Skeletal muscle cell (primary cell): ENCODE data around the gene C5orf22.
A peak's percentile ranks its signal among the peaks of the same experiment; 100 is the strongest.
"Not testable (repeated sequence)": the region's sequence is repeated elsewhere in the genome, so short reads cannot be mapped to it uniquely, and the experiment has no call there.

Experiments
- DNase-seq: peaks from one replicate; pipeline ENCODE4 v3.0.0-alpha.2; 2010; ENCODE audit warnings: low read depth
- H3K4me3 ChIP-seq: 2 replicates; pipeline ENCODE4 v1.5.1; 2011; ENCODE audit warnings: low read depth, mild to moderate bottlenecking, control low read depth, low read length, moderate library complexity

The C5orf22 gene

DNA sequence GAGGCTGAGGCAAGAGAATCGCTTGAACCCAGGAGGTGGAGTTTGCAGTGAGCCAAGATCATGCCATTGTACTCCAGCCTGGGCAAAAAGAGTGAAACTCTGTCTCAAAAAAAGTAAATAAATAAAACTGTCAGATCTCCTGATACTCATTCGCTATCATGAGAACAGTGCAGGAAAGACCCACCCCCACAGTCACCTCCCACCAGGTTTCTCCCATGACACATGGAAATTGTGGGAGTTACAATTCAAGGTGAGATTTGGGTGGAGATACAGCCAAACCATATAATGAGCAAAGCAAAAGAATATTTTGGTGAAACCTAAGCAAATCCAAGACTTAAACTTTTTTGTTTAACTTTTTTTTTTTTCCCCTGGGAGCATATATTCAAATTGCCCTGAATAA lies 17.0 kb downstream of the C5orf22 start:
- H3K4me3 ChIP-seq, DNase-seq: not testable (repeated sequence)

- H3K4me3 ChIP-seq, result no peak overlapping the region
- DNase-seq, result no peak
Observed at GRCh38 chr5:31551878-31552277, 19.8 kb downstream of the C5orf22 start.

DNA sequence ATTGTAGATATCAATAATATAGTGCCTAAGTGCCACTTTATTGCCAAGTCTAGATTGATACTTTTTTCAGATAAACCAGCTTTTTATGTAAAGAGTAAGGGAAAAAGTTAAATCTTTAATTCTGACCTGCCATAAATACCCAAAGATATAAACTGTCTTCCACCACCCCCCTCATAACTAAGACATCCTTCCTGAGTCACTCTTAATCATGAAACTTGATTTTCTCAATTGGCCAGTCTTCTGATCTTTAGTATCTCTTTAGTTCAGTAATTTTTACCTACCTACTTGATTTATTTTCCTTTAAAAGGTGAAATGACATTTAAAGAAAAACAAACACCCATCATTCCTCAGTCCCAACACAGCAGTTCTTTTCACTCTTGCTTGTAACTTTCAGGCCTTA lies 21.8 kb downstream of the C5orf22 start:
- H3K4me3 ChIP-seq, result no peak overlapping the region
- no peak for DNase-seq

DNA sequence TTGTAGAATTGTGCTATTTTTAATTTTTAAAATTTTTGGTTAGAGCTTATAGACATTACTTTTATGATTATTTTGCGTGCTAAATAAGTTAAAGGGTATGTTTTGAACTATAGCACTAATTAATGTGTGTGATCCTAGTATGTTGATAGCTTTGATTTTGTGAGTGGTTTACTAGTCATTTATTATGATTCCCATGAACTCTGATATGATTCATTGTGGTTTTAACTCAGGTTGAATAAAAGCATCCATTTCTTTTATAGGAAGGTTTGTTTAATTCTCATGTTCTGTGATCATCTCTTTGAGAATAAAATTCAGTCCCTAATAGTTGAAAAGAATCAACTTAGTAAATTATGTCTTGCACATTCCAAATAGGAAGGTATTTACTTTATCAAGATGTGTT lies 22.5 kb downstream of the C5orf22 start:
- DNase-seq, result no peak
- no peak overlapping the region for H3K4me3 ChIP-seq

GRCh38 chr5:31556461-31556860 lies 24.4 kb downstream of the C5orf22 start:
- no peak overlapping the region for H3K4me3 ChIP-seq
- no peak for DNase-seq

DNA sequence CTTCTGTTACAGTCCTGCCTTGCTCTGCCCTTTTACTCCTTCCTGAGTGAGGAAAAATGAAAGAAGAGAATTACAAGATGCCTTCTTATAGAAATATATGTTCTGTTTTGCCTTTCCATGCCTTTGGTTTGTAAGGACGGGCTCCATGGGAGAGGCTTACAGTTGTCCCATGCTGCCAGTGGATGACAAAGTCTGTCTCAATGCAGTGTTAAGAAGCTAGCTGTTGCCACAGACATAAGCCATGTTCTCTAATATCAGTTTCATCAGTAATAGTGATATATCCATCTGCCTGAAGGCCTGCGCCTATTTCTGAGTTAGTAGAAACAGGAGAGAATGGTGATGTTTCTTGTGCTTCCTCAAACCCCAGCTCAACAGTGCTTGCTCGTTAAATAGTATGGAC lies 27.8 kb downstream of the C5orf22 start:
- no peak for DNase-seq
- H3K4me3 ChIP-seq, result no peak overlapping the region

- no peak for DNase-seq
- no peak overlapping the region for H3K4me3 ChIP-seq
Observed at GRCh38 chr5:31561946-31562345, 29.8 kb downstream of the C5orf22 start.

DNA sequence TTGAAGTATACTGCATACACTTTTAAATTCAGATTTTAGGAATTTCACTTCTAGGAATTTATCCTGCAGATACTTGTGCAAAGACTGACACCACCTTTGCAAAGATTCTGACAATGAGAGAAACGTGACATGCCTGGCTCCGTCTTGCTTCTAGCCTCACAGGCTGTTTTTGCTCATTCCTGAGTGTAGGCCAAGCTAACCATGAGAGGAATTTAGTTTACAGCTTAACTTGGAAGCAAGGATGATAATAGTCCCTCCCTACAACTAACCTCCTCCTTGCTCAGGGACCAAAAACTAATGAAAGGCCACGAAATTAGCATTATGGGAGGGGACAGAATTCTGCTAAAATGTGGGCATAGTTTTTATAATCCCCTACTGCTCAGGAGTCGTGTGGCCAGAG lies 31.1 kb downstream of the C5orf22 start:
- DNase-seq, result no peak
- no peak overlapping the region for H3K4me3 ChIP-seq

- H3K4me3 ChIP-seq, DNase-seq: not testable (repeated sequence)
Observed at GRCh38 chr5:31566362-31566761, 34.3 kb downstream of the C5orf22 start.

DNA sequence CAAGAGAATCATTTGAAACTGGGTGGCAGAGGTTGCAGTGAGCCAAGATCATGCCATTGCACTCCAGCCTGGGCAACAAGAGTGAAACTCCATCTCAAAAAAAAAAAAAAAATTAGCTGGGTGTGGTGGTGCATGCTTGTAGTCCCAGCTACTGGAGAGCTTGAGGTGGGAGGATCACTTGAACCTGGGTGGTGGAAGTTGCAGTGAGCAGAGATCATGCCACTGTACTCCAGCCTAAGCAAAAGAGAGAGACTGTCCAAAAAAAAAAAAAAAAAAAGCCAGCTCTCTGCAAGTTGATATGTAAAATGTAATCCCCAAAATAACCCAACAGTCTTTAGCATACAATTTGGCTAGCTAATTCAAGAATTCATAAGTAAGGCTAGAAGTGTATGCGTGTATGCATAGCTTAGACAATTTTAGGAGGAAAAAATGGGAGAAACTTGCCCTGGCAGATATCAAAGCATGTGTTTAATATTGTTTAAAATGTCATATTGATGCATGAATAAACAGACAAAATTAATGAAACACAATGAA lies 36.3 kb downstream of the C5orf22 start:
- no peak for DNase-seq
- no peak overlapping the region for H3K4me3 ChIP-seq

GRCh38 chr5:31569068-31569467 lies 37.0 kb downstream of the C5orf22 start:
- H3K4me3 ChIP-seq, result no peak overlapping the region
- no peak for DNase-seq

DNA sequence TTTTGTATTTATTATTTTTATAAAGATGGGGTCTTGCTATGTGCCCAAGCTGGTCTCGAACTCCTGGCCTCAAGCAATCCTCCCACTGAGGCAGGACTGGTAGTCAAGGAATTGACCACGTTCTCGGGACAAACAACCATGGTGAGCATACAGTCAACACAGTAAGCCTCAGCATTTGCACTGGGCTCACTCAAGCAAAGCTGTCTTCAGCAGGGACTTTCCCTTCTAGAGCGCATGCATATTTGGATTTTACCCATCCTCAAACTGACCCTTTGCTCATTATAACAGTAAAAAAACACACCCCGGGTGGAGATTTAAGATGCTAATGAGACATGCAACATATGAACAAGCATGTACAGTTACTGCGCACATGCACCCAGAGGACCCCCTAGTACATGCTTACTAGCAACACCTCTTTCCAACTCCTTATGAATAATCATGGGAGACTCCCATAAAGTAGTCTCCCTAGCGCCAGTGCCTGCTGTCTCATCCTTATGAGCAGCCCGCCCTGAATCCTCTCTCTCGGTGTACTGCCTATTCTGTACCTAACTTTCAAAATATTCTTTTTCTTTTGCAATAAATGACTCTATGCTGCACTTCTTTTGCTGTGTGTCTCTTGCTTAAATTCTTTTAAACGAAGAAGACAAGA lies 41.5 kb downstream of the C5orf22 start:
- no peak overlapping the region for H3K4me3 ChIP-seq

GRCh38 chr5:31574772-31575171 lies 42.7 kb downstream of the C5orf22 start:
- DNase-seq, result no peak

More for the DNA sequence above, 41.5 kb downstream of the C5orf22 start:
- DNase-seq, result no peak

DNA sequence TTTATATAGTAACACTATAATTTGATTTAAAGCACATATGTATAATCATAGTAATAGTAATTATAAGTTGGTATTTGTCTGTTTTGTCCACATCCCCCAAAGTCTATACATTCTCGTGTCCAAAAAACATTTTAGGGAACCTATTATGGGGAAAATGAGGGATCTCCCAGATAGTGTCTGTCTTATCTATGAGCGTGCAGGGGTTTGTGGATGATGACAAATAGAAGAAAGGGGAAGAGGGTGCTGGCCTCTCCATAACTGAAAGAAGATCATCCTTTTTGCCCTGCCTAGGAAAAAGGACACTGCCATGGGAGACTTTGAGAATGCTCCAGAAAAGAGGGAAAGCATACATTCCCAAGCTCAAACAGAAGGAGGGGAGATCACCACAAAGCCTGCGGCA lies 45.3 kb downstream of the C5orf22 start:
- H3K4me3 ChIP-seq, result no peak overlapping the region
- no peak for DNase-seq

More at GRCh38 chr5:31574772-31575171, 42.7 kb downstream of the C5orf22 start:
- no peak overlapping the region for H3K4me3 ChIP-seq

- no peak for DNase-seq
- no peak overlapping the region for H3K4me3 ChIP-seq
Observed at GRCh38 chr5:31579558-31579957, 47.5 kb downstream of the C5orf22 start.

- no peak overlapping the region for H3K4me3 ChIP-seq
- DNase-seq, result peak; percentile 7
Observed at GRCh38 chr5:31581498-31582099, 49.5 kb downstream of the C5orf22 start.

DNA sequence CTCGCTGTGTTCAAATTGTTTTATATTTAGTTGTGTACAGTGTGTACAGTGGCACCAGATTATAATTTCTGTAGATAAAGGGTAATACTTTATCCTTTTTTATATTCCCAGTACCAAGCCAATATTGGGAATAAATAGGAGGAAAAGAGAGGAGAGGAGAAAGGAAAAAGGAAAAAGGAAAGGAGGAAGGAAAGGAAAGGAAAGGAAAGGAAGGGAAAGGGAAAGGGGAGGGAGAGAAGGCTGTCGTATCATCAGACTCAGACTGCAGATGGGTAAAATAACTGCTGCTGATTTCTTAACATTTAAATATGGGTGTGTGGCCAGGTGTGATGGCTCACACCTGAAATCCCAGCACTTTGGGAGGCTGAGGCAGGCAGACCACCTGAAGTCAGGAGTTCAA lies 51.0 kb downstream of the C5orf22 start:
- no peak overlapping the region for H3K4me3 ChIP-seq
- no peak for DNase-seq

DNA sequence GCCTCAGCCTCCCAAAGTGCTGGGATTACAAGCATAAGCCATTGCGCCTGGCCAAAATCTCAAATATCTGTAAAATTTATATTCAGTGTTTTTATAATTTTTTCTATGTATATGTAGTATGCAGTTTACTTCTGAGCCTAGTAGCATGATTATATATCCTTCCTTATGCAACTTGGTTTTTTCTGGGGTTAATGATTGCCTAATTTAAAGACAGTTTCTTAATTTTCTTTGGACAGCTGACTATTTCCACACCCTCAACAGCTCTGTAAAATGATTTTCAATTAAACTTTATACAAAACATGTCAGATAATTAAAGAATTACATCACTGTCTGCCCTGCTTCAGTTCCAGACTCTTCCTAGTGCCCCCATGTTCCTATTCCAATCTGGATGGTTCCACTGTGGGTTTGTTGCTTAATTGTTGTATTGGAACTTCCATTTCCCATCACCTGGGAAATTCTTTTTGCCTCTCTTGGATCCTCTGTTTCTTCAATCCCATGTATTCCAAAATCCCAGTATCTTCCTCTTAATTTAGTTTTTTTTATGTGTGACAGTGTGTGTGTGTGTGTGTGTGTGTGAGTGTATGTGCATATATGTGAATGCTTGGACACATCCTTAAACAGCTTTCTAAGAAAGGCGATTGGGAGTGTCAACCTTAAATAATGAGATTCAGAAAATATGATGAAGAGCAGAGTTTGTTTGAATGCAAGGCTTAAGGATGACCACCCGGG lies 53.2 kb downstream of the C5orf22 start:
- no peak overlapping the region for H3K4me3 ChIP-seq
- DNase-seq, result no peak

DNA sequence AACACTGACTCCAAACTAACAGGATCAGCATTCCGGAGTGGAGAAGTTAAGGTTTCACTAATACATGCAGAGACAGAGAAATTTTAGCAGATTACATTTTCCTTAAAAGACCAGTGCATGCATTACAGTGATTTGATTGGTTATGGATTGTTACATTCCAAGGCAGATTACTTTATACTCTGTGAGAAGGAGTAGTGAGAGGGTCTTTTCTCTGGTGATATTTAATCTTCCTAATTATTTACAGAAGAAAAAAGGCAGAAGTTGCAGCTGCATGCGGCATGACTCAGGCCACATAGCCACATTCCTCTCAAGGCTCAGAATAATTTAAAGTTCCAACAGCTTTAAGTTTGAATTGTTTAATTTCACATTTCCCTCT lies 53.8 kb downstream of the C5orf22 start:
- no peak overlapping the region for H3K4me3 ChIP-seq
- DNase-seq, result no peak

GRCh38 chr5:31587546-31587945 lies 55.4 kb downstream of the C5orf22 start:
- no peak for DNase-seq
- H3K4me3 ChIP-seq, result no peak overlapping the region

- no peak for DNase-seq
- H3K4me3 ChIP-seq, result no peak overlapping the region
Observed at GRCh38 chr5:31593665-31594064, 61.6 kb downstream of the C5orf22 start.
